ENCODE results near the gene PTGER4.
A peak's percentile ranks its signal among the peaks of the same experiment; 100 is the strongest.
"Not testable (repeated sequence)": the region's sequence is repeated elsewhere in the genome, so short reads cannot be mapped to it uniquely, and the experiment has no call there.

The PTGER4 gene

DNA sequence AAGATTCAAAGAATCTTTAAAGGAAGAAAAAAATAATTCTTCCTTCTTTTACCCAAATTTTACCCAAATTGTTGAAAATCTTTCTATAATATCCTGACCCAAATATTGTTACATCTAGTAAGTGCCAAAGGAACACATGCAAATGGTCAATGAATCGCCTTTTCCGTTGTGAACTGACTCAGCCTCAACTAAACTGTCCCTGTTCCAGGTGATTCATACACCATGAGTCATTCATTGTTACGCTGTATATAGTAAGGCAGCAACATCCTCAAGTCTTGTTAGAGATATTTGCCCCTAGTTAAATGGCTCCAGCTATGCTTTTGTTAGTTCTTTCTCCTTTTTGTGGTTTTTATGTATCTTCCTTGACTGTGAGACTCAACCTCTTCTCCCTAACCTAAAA, 9.7 kb downstream of the PTGER4 start:
- peak; percentile 84 for DNase-seq (ENCODE audit: low read depth)

DNA sequence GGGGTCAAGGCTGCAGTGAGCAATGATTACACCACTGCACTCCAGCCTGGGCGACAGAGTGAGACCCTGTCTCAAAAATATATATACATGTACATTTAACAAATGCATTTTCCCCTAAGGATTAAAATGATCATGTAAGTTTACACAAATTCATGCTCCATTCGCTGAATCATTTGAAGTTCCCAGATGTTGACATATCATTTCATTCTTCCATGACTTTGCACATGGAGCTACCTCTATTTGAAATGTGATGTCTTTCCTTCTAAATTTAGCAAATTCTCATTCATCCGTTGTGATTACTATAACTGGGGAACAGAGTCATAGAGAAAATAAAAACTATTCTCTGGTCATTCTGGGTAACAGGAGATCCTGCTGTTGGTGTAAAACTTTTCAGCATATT, 10.6 kb downstream of the PTGER4 start:
- no peak for DNase-seq (ENCODE audit: low read depth)

DNA sequence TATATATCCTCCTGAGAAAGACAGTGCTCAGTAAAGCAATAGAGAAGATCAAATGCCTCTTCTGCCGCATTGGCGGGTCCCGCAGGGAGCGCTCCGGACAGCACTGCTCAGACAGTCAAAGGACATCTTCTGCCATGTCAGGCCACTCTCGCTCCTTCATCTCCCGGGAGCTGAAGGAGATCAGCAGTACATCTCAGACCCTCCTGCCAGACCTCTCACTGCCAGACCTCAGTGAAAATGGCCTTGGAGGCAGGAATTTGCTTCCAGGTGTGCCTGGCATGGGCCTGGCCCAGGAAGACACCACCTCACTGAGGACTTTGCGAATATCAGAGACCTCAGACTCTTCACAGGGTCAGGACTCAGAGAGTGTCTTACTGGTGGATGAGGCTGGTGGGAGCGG, 12.2 kb downstream of the PTGER4 start:
- DNase-seq (ENCODE audit: low read depth), result no peak

DNA sequence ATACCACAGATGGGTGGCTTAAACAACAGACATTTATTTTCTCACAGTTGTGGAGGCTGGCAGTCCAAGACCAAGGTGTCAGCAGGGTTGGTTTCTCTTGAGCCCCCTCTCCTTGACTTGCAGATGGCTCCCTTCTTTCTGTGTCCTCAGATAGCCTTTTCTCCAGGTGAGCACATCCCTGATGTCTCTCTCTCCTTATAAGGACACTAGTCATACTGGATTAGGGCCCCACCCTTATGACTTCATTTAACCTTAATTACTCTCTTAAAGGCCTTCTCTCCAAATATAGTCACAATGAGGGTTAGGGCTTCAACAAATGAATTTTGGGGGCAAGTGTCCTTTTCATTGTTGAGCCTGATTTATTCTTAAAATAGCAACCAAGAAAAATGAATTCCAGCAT, 14.7 kb downstream of the PTGER4 start:
- no peak for DNase-seq (ENCODE audit: low read depth)

DNA sequence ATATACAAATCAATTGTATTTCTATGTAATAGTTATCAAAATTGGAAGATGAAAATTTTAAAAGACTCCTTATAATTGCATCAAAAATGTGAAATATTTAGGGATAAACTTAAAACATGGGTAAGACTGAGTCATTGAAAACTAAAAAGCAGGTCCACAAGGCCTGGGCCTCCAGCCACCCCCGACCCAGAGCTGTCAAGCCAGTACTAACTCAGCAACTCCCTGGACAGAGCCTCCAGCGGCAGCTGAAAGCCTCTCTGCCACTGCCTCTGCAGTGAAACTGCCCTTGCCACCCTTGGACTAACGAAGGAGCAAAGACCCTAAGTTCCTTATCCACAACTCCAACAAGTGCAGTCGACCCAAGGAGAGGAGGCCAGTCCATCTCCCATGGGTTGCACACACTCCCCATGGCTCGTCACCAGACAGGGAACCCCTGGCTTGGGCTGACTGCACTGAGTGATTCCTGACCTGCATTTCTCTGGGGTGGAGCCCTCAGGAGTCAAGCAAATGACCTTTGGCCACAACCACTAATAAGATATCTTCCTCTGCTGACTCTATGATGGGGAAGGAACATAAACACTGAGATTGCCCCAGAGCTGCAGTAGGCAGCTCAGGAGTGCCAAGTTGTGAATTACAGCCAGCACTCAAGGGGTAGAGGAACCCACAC, 20.5 kb downstream of the PTGER4 start:
- DNase-seq (ENCODE audit: low read depth), result no peak

DNA sequence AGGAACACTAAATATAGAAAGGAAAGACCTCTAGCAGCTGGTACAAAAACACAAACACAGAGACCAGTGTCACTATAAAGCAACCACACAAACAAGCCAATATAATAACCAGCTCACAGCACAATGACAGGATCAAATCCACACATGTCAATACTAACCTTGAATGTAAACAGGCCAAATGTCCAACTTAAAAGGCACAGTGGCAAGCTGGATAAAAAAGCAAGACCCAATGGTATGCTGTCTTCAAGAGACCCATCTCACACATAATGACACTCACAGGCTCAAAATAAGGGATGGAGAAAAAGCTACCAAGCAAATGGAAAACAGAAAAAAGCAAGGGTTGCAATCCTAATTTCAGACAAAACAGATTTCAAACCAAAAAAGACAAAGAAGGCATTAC, 22.3 kb downstream of the PTGER4 start:
- DNase-seq (ENCODE audit: low read depth), result not testable (repeated sequence)

- DNase-seq (ENCODE audit: low read depth), result not testable (repeated sequence)
Measured at GRCh38 chr5:40705484-40705883, 25.8 kb downstream of the PTGER4 start.

DNA sequence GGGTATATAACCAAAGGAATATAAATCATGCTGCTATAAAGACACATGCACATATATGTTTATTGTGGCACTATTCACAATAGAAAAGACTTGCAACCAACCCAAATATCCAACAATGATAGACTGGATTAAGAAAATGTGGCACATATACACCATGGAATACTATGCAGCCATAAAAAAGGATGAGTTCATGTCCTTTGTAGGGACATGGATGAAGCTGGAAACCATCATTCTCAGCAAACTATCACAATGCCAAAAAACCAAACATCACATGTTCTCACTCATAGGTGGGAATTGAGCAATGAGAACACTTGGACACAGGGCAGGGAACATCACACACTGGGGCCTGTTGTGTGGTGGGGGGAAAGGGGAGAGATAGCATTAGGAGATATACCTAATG, 30.9 kb downstream of the PTGER4 start:
- DNase-seq (ENCODE audit: low read depth), result not testable (repeated sequence)

DNA sequence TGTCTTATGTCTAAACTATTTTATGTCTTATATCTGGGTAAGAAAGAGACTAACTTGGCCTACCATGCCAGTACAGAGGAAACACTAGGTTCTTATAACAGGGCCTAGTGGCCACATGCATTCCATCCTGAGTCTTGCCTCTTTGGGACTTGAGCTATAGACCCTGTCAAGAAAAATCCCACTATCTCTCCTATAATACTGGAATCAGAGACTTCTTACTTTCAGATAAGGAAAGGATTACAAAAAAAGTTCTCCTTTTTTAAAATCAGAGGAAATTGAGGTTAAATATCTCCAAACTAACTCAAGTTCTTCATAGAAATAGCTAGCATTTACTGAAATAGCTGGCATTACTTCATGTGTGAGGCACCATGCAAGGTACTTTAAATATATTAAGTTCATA, 34.3 kb downstream of the PTGER4 start:
- no peak for DNase-seq (ENCODE audit: low read depth)

GRCh38 chr5:40716000-40716399, 36.3 kb downstream of the PTGER4 start:
- no peak for DNase-seq (ENCODE audit: low read depth)

GRCh38 chr5:40716590-40716989, 36.9 kb downstream of the PTGER4 start:
- no peak for DNase-seq (ENCODE audit: low read depth)

DNA sequence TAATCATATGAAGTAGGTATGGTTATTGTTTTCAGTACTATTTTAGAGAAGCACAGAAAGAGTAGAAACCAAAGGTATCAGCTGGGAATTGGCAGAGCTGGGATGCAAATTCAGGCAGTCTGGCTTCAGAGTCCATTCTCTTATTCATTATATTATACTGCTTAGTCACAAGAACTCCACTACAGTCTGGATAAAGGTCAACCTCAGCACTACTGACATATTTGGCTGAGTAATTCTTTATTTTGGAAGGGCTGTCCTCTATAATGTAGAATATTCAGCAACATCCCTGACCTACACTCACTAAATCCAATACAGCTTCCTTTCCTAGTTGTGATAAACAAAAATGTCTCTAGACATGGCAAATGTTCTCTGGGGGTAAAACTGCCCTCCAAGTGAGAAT, 37.6 kb downstream of the PTGER4 start:
- DNase-seq (ENCODE audit: low read depth), result peak; percentile 24

DNA sequence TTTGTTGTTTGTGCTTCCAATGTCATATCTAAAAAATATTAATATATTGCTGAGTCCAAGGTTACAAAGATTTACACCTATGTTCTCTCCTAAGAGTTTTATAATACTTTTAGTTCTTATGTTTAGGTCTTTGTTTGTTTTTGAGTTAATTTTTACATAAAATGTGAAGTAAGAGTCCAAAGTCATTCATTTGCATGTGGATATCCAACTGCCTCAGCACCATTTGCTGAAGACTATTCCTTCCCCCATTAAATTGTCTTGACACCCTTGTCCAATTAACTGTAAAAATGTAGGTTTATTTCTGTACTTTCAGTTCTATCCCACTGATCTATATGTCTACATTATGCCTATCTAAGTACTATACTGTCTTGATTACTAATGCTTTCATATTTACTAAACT, 40.4 kb downstream of the PTGER4 start:
- no peak for DNase-seq (ENCODE audit: low read depth)

- not testable (repeated sequence) for DNase-seq (ENCODE audit: low read depth)
Measured at GRCh38 chr5:40722497-40722911, 42.8 kb downstream of the PTGER4 start.

GRCh38 chr5:40733434-40733833, 53.7 kb downstream of the PTGER4 start:
- DNase-seq (ENCODE audit: low read depth), result no peak

DNA sequence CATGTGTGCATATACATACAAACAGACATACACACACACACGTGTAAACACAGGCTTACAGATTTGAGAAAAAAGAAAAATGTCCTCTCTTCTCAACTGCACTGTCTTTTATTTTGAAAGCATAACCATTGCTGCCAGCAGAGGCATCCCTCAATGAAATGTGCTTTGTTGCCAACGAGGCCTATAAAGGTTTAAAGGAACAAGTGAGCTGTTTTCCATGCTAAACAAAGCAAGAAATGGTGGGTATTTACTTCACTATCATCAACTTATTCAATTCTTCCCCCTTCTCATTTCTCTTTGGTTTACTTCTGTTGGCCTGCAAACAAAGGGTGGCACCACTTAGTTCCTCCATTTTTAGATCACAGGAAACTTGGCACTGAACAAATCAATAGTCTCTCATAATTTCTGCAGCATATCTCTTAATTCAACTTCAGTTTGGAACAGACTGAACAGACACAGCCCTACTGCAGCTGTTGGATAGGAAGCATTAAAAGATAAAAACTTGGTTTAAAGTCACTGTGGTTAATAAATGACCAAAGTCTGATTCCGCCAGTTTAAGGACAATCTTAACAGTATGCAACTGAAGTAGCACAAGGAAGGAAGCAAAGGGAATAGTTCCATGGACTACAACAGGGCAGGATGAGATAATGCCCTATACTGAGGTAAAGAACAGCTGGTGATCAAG, 54.3 kb downstream of the PTGER4 start:
- no peak for DNase-seq (ENCODE audit: low read depth)

DNA sequence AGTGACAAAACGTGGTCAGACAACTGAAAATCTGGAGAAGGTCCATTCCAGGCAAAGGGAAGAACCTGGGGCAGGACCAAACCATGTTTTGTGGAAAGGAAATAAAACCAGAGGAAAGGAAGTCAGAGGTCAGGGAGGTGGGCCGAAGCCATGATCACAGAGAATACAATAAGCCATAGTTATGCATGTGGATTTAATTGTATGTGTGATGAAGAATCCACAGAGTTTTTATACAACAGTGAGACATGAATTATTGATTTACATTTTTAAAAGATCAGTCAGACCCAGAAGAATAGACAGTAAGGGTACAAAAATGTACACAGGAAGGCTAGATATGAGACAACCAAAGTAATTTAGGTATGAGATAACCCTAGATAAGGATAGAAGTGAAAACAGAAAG, 55.3 kb downstream of the PTGER4 start:
- no peak for DNase-seq (ENCODE audit: low read depth)

DNA sequence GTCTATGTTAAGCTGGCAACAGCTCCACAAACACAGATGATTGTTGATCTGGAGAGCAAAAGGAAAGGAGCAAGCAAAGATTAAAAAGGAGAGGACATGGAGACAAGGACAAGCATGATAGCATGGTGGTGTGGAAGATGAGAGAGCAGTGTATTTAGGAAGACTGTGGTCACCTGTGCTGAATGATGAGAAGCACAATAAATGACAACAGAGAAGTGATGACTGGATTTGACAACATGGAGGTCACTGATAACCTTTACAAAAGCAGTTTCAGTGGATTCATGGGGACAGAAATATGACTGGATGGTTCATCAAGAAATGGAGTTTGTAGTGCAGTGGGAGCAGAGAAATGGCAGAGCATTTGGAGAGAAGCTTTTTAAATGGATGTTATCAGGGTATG, 55.9 kb downstream of the PTGER4 start:
- DNase-seq (ENCODE audit: low read depth), result no peak

DNA sequence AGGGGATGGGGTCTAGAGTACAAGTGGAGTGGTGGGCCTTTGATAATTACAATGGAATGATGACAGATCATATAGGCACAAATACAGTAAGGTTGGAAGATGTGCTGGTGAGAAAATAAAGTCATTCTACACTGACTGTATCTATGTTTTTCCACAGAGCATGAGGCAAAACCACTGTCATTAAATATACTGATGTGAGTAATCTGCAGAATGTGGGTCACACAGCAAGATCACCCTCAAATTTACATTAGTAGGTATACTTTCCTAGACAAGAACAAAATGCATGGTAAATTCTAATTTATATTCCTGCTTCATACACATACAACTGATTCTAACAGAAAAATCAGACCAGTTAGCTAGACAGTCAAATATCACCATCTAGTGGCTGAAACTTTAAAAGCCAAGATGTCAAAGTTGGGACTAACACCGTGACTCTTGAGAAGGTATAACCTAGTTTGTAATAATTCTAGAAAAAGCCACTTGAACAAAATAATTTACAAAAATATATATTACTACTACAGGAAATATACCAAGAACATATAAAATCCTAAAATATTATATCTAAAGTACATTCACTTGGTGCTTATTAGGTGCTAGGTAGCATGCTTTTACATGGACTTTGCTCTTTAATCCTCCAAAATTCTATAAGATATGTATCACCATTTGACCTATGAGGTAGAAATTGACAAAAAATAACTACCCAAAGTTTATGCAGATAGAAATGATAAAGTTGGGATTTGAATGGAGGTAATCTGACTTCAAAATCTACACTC, 56.6 kb downstream of the PTGER4 start:
- no peak for DNase-seq (ENCODE audit: low read depth)

GRCh38 chr5:40738502-40738901, 58.8 kb downstream of the PTGER4 start:
- DNase-seq (ENCODE audit: low read depth), result no peak

Data from GM04503 (cell line).